ENCODE results near the gene ATP10B.

Gene ATP10B

DNA sequence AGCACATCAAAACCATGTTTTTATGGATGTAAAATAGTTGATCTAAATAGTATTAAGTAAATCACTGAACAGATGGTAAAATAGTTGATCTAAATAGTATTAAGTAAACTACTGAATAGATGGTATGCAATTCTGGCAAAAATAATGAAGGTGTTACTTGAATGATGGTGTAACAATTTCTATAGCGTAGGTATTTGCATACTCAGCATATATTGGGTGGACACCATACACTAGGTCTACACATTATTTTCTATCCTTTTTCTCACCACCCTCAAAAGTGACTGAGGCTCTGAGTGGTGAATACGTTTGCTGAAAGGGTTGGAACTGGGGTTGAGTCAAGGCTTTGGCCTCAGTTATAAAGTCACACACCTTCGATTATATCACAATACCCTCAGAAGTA, 81.3 kb downstream of the ATP10B start:
- Histone ChIP-seq H3K4me2 (ENCODE audit: low read length) (no peak overlapping the region), H3K27ac (no peak overlapping the region), H3K4me3 (ENCODE audit: low read depth, low read length) (no peak overlapping the region)

DNA sequence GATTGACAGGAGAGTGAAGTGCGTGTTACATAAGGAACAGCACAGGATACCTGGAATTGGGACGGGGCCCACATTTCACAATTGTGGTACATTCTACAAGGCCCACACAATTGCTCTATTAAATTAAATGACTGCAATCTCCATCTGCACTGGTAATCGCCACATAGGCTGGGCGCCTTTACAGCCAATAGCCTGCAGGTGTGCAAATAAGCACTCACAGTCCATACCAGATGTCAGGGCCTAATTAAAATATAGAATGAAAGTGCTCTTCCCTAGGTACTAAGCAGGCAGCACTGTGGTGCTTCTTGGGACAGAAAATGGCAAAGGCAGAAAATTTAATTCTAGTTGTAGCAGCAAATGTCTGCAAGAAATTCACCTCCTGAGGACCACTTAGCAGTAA, 82.7 kb downstream of the ATP10B start:
- Histone ChIP-seq H3K9me3 (ENCODE audit: control insufficient read depth, low read length) (no peaks in the 10 kb centered on the region), H3K79me2 (no peaks in the 10 kb centered on the region), H3K4me3 (ENCODE audit: low read depth, low read length) (no peak overlapping the region), H3K36me3 (ENCODE audit: control insufficient read depth, insufficient read depth, low read length) (no peaks in the 10 kb centered on the region), H3K4me1 (no peaks in the 10 kb centered on the region), H3K4me2 (ENCODE audit: low read length) (no peak overlapping the region), H3K27me3 (ENCODE audit: control insufficient read depth, insufficient read depth, low read length) (no peaks in the 10 kb centered on the region), H3K27ac (no peak overlapping the region), H2AFZ (no peak overlapping the region), H3K9ac (no peak overlapping the region)
- no peak for TF ChIP-seq CTCF (IDR thresholded peaks at IDR 0.05)

More for the DNA sequence above, 81.3 kb downstream of the ATP10B start:
- no peaks in the 10 kb centered on the region for H3K27me3 ChIP-seq (ENCODE audit: control insufficient read depth, insufficient read depth, low read length)
- H3K9me3 ChIP-seq (ENCODE audit: control insufficient read depth, low read length): no peaks in the 10 kb centered on the region
- no peak overlapping the region for H2AFZ ChIP-seq
- H3K36me3 ChIP-seq (ENCODE audit: control insufficient read depth, insufficient read depth, low read length): no peaks in the 10 kb centered on the region
- TF ChIP-seq CTCF (IDR thresholded peaks at IDR 0.05): no peak
- H3K9ac ChIP-seq: no peak overlapping the region
- H3K79me2 ChIP-seq: no peaks in the 10 kb centered on the region
- H3K4me1 ChIP-seq: no peaks in the 10 kb centered on the region

GRCh38 chr5:160767062-160767461, 84.9 kb downstream of the ATP10B start:
- TF ChIP-seq CTCF (IDR thresholded peaks at IDR 0.05): no peak

GRCh38 chr5:160760008-160760407, 92.0 kb downstream of the ATP10B start:
- Histone ChIP-seq H3K36me3 (ENCODE audit: control insufficient read depth, insufficient read depth, low read length) (no peaks in the 10 kb centered on the region), H2AFZ (no peak overlapping the region), H3K79me2 (no peaks in the 10 kb centered on the region), H3K9me3 (ENCODE audit: control insufficient read depth, low read length) (no peaks in the 10 kb centered on the region), H3K4me1 (no peaks in the 10 kb centered on the region), H3K27me3 (ENCODE audit: control insufficient read depth, insufficient read depth, low read length) (no peaks in the 10 kb centered on the region), H3K4me3 (ENCODE audit: low read depth, low read length) (no peak overlapping the region), H3K27ac (no peak overlapping the region), H3K9ac (no peak overlapping the region), H3K4me2 (ENCODE audit: low read length) (no peak overlapping the region)
- no peak for TF ChIP-seq CTCF (IDR thresholded peaks at IDR 0.05)

More at GRCh38 chr5:160767062-160767461, 84.9 kb downstream of the ATP10B start:
- Histone ChIP-seq H3K9me3 (ENCODE audit: control insufficient read depth, low read length) (no peaks in the 10 kb centered on the region), H3K4me3 (ENCODE audit: low read depth, low read length) (no peak overlapping the region), H3K4me1 (no peaks in the 10 kb centered on the region), H3K9ac (no peak overlapping the region), H3K27ac (no peak overlapping the region), H3K79me2 (no peaks in the 10 kb centered on the region), H2AFZ (no peak overlapping the region), H3K4me2 (ENCODE audit: low read length) (no peak overlapping the region), H3K27me3 (ENCODE audit: control insufficient read depth, insufficient read depth, low read length) (no peaks in the 10 kb centered on the region), H3K36me3 (ENCODE audit: control insufficient read depth, insufficient read depth, low read length) (no peaks in the 10 kb centered on the region)

DNA sequence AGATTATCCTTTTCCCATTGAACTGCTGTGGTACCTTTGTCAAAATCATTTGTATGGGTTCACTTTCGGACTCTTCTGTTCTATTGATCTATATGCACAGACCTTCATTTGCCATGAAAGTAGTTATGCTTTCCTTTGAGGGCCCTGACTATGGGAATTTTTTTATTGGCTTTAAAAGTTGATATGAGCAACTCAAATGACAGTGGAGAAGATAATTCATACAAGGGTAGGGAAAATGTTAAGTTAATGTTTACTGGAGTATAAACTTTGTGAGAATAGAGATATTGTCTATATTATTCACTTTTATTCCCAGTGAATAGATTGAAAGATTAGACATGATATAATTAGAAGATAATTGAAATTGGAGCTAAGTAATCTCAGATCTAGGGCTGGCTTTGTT, 94.8 kb downstream of the ATP10B start:
- Histone ChIP-seq H3K4me3 (ENCODE audit: low read depth, low read length) (no peak overlapping the region), H3K4me1 (no peaks in the 10 kb centered on the region), H3K36me3 (ENCODE audit: control insufficient read depth, insufficient read depth, low read length) (no peaks in the 10 kb centered on the region), H2AFZ (no peak overlapping the region), H3K27ac (no peak overlapping the region), H3K79me2 (no peaks in the 10 kb centered on the region), H3K9ac (no peak overlapping the region), H3K9me3 (ENCODE audit: control insufficient read depth, low read length) (no peaks in the 10 kb centered on the region), H3K4me2 (ENCODE audit: low read length) (no peak overlapping the region), H3K27me3 (ENCODE audit: control insufficient read depth, insufficient read depth, low read length) (no peaks in the 10 kb centered on the region)
- no peak for TF ChIP-seq CTCF (IDR thresholded peaks at IDR 0.05)
